BLaER1 treated with 17β-estradiol and CSF1 and Interleukin-3, amounts not matched to agents 10 nM and 100 nM (cell line): ENCODE data around the gene COPB1.

Experiments used
- H3K27ac ChIP-seq, 11 experiments: shearing (Covaris generic); formaldehyde crosslinking; 2 replicates each; pipeline ENCODE4 v1.8.1; 2022
- H3K27me3 ChIP-seq, 11 experiments: shearing (Covaris generic); formaldehyde crosslinking; 2 replicates each; pipeline ENCODE4 v1.8.1; 2022
- H3K36me3 ChIP-seq, 11 experiments: shearing (Covaris generic); formaldehyde crosslinking; 2 replicates each; pipeline ENCODE4 v1.8.1; 2022
- H3K4me1 ChIP-seq, 10 experiments: shearing (Covaris generic); formaldehyde crosslinking; 2 replicates each; pipeline ENCODE4 v1.8.1; 2022
- H3K4me2 ChIP-seq, 11 experiments: shearing (Covaris generic); formaldehyde crosslinking; 2 replicates each; pipeline ENCODE4 v1.8.1; 2022
- H3K4me3 ChIP-seq, 10 experiments: shearing (Covaris generic); formaldehyde crosslinking; 2 replicates each; pipeline ENCODE4 v1.8.1; 2022
- H3K9ac ChIP-seq, 11 experiments: shearing (Covaris generic); formaldehyde crosslinking; 2 replicates each; pipeline ENCODE4 v1.8.1; 2022
- H3K9me3 ChIP-seq, 11 experiments: shearing (Covaris generic); formaldehyde crosslinking; replicated peaks in 1 of 11; 2 replicates each; pipeline ENCODE4 v1.8.1; 2022
- H4K20me1 ChIP-seq, 11 experiments: shearing (Covaris generic); formaldehyde crosslinking; 2 replicates each; pipeline ENCODE4 v1.8.1; 2022
- Cebpa-rat ChIP-seq, 11 experiments: shearing (Covaris generic); IDR thresholded peaks; 2 replicates each; pipeline ENCODE4 v1.8.1; 2022

Gene COPB1

DNA sequence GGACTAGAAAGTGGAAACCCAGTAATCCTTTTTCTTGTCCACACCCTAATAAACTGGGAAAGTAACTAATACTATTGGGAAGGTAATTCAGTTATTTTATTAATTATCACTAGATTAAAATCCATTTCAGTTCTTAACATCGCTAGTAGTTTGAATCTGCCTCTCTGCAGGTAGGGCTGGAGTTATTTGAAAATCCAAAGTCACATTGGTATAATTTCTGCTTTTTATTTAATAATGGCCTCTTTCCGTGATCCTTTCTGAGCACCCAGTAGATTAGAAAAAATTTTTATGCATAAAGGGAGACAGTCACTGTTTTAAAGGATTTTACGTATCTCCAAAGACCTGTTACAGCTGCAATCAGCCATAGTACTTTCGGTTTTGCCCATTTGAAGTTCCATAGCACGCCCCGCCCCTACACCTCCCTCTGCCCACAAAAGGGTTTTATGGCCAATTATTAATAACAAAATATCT lies 605 bp upstream of the COPB1 start:
- Histone ChIP-seq H3K27ac (peak overlapping the region; percentile 69 to 91 (median 83)), H3K4me1 (peaks cover 0 to 35% (median 19%) of the 10 kb centered on the region in 10 experiments; a peak in 16 of 20 replicates), H3K9ac (peak overlapping the region; percentile 79 to 91 (median 88)), H3K4me2 (peak overlapping the region; percentile 81 to 96 (median 92)), H3K9me3 (0 out of 22 replicates have a peak, but pooled peaks cover 0 to 3% (median 0%) of the 10 kb centered on the region in 11 experiments), H3K36me3 (peaks cover 57 to 70% (median 65%) of the 10 kb centered on the region in 11 experiments), H3K27me3 (no peaks in the 10 kb centered on the region), H3K4me3 (peak overlapping the region; percentile 67 to 91 (median 82)), H4K20me1 (peaks cover 0 to 30% (median 20%) of the 10 kb centered on the region in 11 experiments; a peak in 14 of 22 replicates)
- TF ChIP-seq Cebpa-rat (IDR thresholded peaks at IDR 0.05): no peak

GRCh38 chr11:14499178-14499559 lies 442 bp downstream of the COPB1 start:
- Histone ChIP-seq H3K27me3 (no peaks in the 10 kb centered on the region), H3K4me3 (peak overlapping the region; percentile 67 to 91 (median 82)), H3K27ac (peak overlapping the region; percentile 69 to 91 (median 83); a peak in 21 of 22 replicates), H4K20me1 (peaks cover 0 to 40% (median 22%) of the 10 kb centered on the region in 11 experiments; a peak in 14 of 22 replicates), H3K9ac (peak overlapping the region; percentile 79 to 91 (median 88)), H3K9me3 (0 out of 22 replicates have a peak, but pooled peaks cover 0 to 3% (median 0%) of the 10 kb centered on the region in 11 experiments), H3K4me2 (peak overlapping the region; percentile 80 to 96 (median 85)), H3K36me3 (peaks cover 57 to 70% (median 65%) of the 10 kb centered on the region in 11 experiments), H3K4me1 (peaks cover 0 to 36% (median 19%) of the 10 kb centered on the region in 10 experiments; a peak in 16 of 20 replicates)
- no peak for TF ChIP-seq Cebpa-rat (IDR thresholded peaks at IDR 0.05)

DNA sequence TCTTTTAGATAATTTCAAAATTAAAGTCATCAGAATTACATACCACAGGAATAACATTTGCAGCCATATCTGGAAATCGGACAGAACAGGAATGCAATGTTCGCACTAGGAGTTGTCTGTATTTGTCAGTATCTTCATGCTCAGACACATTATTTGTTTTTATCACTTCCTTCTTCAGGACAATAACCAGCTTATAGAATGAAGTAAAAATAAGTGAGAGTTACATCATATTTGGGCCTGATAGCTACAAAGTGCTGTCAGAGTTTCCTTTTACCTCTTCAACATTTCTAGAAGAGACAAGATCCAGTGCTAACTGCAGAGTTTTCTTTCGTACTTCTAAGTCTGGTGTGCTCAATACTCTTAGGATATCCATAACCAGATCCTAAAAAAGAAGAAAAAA lies 18.9 kb downstream of the COPB1 start:
- Histone ChIP-seq H3K9me3 (no peaks in the 10 kb centered on the region), H3K4me2 (no peak overlapping the region), H3K36me3 (peaks cover 99 to 100% (median 100%) of the 10 kb centered on the region in 11 experiments), H3K4me1 (no peaks in the 10 kb centered on the region; a peak in 1 of 20 replicates), H3K27me3 (no peaks in the 10 kb centered on the region), H3K9ac (peak overlapping the region in 2 of 11 experiments; percentile 1 to 41; a peak in 2 of 22 replicates), H3K4me3 (no peak overlapping the region), H3K27ac (peak overlapping the region in 1 of 11 experiments; percentile 19; a peak in 1 of 22 replicates), H4K20me1 (peaks cover 0 to 67% (median 21%) of the 10 kb centered on the region in 11 experiments; a peak in 14 of 22 replicates)
- TF ChIP-seq Cebpa-rat (IDR thresholded peaks at IDR 0.05): no peak

GRCh38 chr11:14471127-14471526 lies 28.5 kb downstream of the COPB1 start:
- no peak overlapping the region for H3K27ac ChIP-seq
- H3K9me3 ChIP-seq: no peaks in the 10 kb centered on the region
- no peak overlapping the region for H3K4me2 ChIP-seq
- no peak overlapping the region for H3K9ac ChIP-seq
- no peak for TF ChIP-seq Cebpa-rat (IDR thresholded peaks at IDR 0.05)
- peaks cover 98 to 100% (median 100%) of the 10 kb centered on the region in 11 experiments for H3K36me3 ChIP-seq
- peaks cover 7 to 96% (median 42%) of the 10 kb centered on the region in 11 experiments; a peak in 18 of 22 replicates for H4K20me1 ChIP-seq
- H3K4me3 ChIP-seq: no peak overlapping the region
- no peaks in the 10 kb centered on the region for H3K27me3 ChIP-seq
- H3K4me1 ChIP-seq: peaks cover 0 to 19% (median 0%) of the 10 kb centered on the region in 10 experiments; a peak in 5 of 20 replicates

DNA sequence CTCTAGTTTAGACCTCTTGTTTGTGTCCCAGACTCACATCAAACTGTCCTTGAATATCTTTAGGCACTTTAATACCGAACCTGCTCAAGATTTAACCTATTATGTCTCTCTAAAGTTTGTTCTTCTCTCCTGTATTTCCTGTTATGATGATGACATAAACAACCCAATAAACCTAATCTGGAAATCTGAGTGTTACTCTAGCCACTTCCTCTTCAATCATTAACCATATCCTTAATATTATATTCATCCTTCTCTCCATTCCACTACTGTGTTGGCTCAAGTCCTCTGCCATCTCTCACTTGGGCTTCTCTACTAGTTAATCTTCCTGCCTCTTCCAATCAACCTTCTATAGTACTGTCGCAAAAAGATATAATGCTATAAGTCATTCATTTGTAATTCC lies 36.0 kb downstream of the COPB1 start:
- Histone ChIP-seq H3K36me3 (peaks cover 98 to 100% (median 100%) of the 10 kb centered on the region in 11 experiments), H3K27me3 (no peaks in the 10 kb centered on the region)
- no peak for TF ChIP-seq Cebpa-rat (IDR thresholded peaks at IDR 0.05)

GRCh38 chr11:14460147-14460546 lies 39.5 kb downstream of the COPB1 start:
- H3K27me3 ChIP-seq: no peaks in the 10 kb centered on the region
- peaks cover 0 to 57% (median 8%) of the 10 kb centered on the region in 11 experiments; a peak in 10 of 22 replicates for H4K20me1 ChIP-seq
- no peak overlapping the region for H3K9ac ChIP-seq
- no peak for TF ChIP-seq Cebpa-rat (IDR thresholded peaks at IDR 0.05)
- no peaks in the 10 kb centered on the region for H3K9me3 ChIP-seq
- no peak overlapping the region for H3K27ac ChIP-seq
- H3K36me3 ChIP-seq: peaks cover 89 to 100% (median 93%) of the 10 kb centered on the region in 11 experiments
- no peak overlapping the region for H3K4me2 ChIP-seq
- H3K4me3 ChIP-seq: no peak overlapping the region
- 0 out of 20 replicates have a peak, but pooled peaks cover 0 to 4% (median 0%) of the 10 kb centered on the region in 10 experiments for H3K4me1 ChIP-seq

More for the DNA sequence above, 36.0 kb downstream of the COPB1 start:
- Histone ChIP-seq H3K4me1 (0 out of 20 replicates have a peak, but pooled peaks cover 0 to 4% (median 0%) of the 10 kb centered on the region in 10 experiments), H3K9ac (no peak overlapping the region), H4K20me1 (peaks cover 0 to 67% (median 5%) of the 10 kb centered on the region in 11 experiments; a peak in 11 of 22 replicates), H3K27ac (no peak overlapping the region), H3K4me3 (no peak overlapping the region), H3K4me2 (no peak overlapping the region), H3K9me3 (no peaks in the 10 kb centered on the region)

GRCh38 chr11:14458377-14458776 lies 41.2 kb downstream of the COPB1 start:
- H3K27ac ChIP-seq: no peak overlapping the region
- H3K4me3 ChIP-seq: no peak overlapping the region
- H4K20me1 ChIP-seq: peaks cover 0 to 48% (median 8%) of the 10 kb centered on the region in 11 experiments; a peak in 10 of 22 replicates
- H3K27me3 ChIP-seq: no peaks in the 10 kb centered on the region
- no peak for TF ChIP-seq Cebpa-rat (IDR thresholded peaks at IDR 0.05)
- no peak overlapping the region for H3K9ac ChIP-seq
- no peak overlapping the region for H3K4me2 ChIP-seq
- no peaks in the 10 kb centered on the region for H3K4me1 ChIP-seq
- H3K36me3 ChIP-seq: peaks cover 78 to 98% (median 88%) of the 10 kb centered on the region in 11 experiments
- H3K9me3 ChIP-seq: no peaks in the 10 kb centered on the region

- H3K27ac ChIP-seq: no peak overlapping the region
- peaks cover 57 to 98% (median 76%) of the 10 kb centered on the region in 11 experiments for H3K36me3 ChIP-seq
These were observed 43.8 kb downstream of the COPB1 start for GRCh38 chr11:14455648-14456430.

More at GRCh38 chr11:14455648-14456430, 43.8 kb downstream of the COPB1 start:
- no peak overlapping the region for H3K4me2 ChIP-seq
- no peak overlapping the region for H3K4me3 ChIP-seq
- H4K20me1 ChIP-seq: peaks cover 0 to 29% (median 8%) of the 10 kb centered on the region in 11 experiments; a peak in 9 of 22 replicates
- peaks cover 7 to 14% (median 11%) of the 10 kb centered on the region in 10 experiments; a peak in 19 of 20 replicates for H3K4me1 ChIP-seq
- no peak overlapping the region for H3K9ac ChIP-seq
- TF ChIP-seq Cebpa-rat (IDR thresholded peaks at IDR 0.05): no peak
- no peaks in the 10 kb centered on the region for H3K27me3 ChIP-seq
- no peaks in the 10 kb centered on the region for H3K9me3 ChIP-seq
